Lung (tissue), 12 donors: ENCODE data around the gene KIRREL2. TPM values are rescaled to one million over a fixed set of nuclear protein-coding genes. Genes with fewer than 3 reads are reported as not detected.

Source experiments
- ATAC-seq: fragments of 200-7000 bp; cut with Tn5 transposase; one replicate; pipeline ENCODE4 v1.9.1; 2020; ENCODE audit warnings: moderate number of reproducible peaks; ENCODE audit not compliant: insufficient read depth, low FRiP score
- DNase-seq, 3 donors: peaks; one replicate each; pipeline ENCODE4 v3.0.0-alpha.2; 2013 to 2017
- H3K27ac ChIP-seq, 2 donors: one replicate each; pipeline ENCODE4 v1.5.1; 2013; ENCODE audit warnings: mild to moderate bottlenecking in 2 of 2, moderate library complexity in 2 of 2, control low read depth in 1 of 2, inconsistent platforms in 1 of 2, low read depth in 1 of 2, low read length in 1 of 2
- H3K27me3 ChIP-seq, 3 donors: one replicate each; pipeline ENCODE4 v1.5.1; 2013; ENCODE audit warnings: low read length in 2 of 3; ENCODE audit not compliant: control insufficient read depth in 3 of 3, insufficient read depth in 3 of 3
- H3K36me3 ChIP-seq, 4 donors: one replicate each; pipeline ENCODE4 v1.5.1; 2013; ENCODE audit warnings: low read length in 4 of 4, mild to moderate bottlenecking in 1 of 4, moderate library complexity in 1 of 4; ENCODE audit not compliant: control insufficient read depth in 4 of 4, insufficient read depth in 4 of 4
- H3K4me1 ChIP-seq, 5 donors: one replicate each; pipeline ENCODE4 v1.5.1; 2013; ENCODE audit warnings: low read length in 5 of 5, mild to moderate bottlenecking in 2 of 5, moderate library complexity in 1 of 5; ENCODE audit not compliant: control insufficient read depth in 5 of 5, insufficient read depth in 5 of 5
- H3K4me3 ChIP-seq: one replicate; pipeline ENCODE4 v1.5.1; 2013; ENCODE audit warnings: mild to moderate bottlenecking, control low read depth, moderate library complexity
- H3K9ac ChIP-seq, 2 donors: one replicate each; pipeline ENCODE4 v1.5.1; 2013; ENCODE audit warnings: low read length in 2 of 2, control low read depth in 1 of 2; ENCODE audit not compliant: insufficient read depth in 1 of 2
- H3K9me3 ChIP-seq, 4 donors: one replicate each; pipeline ENCODE4 v1.5.1; 2013; ENCODE audit warnings: low read length in 3 of 4, mild to moderate bottlenecking in 1 of 4, moderate library complexity in 1 of 4; ENCODE audit not compliant: control insufficient read depth in 4 of 4, insufficient read depth in 3 of 4
- CTCF ChIP-seq: IDR thresholded peaks from 2 replicates; pipeline ENCODE4 v1.5.1; 2012; ENCODE audit warnings: mild to moderate bottlenecking; ENCODE audit errors: control extremely low read depth, extremely low read depth
- WGBS, 2 donors: extraction: QIAGEN DNeasy Blood & Tissue Kit; methylation state at CpG; one replicate each; pipeline ENCODE4 v1.1.7; 2013; 5-methylcytosine and 5-hydroxymethylcytosine counted together
- polyA plus RNA-seq, 2 donors: library from polyadenylated mRNA; stranded (reverse); fragments of 200-250 nt; gene quantifications; one replicate each; pipeline ENCODE4 v1.2.1, GENCODE V29; 2013
- total RNA-seq, 2 donors: library from RNA; depleted of rRNA in 1 of 2; stranded (reverse); fragments of >200 nt in 1 of 2; gene quantifications; one replicate each; pipeline ENCODE4 v1.2.1, GENCODE V29; 2014 to 2021
- donor health status: control.
- donor health status: control.
- donor health status: Bipolar disorder and iron deficiency.
- donor health status: healthy.
- donor health status: DM: yes; HTN: yes; CAD: no.

The KIRREL2 gene
- total and polyA plus RNA-seq, 4 donors = 0.04 to 1.2 (median 0.10) TPM; not detected in 1

- H3K27ac ChIP-seq = no peak overlapping the region
- TF ChIP-seq CTCF = no peak
- peaks cover 10 to 23% (median 22%) of the 10 kb centered on the region in 3 donors for H3K27me3 ChIP-seq
- no peak overlapping the region for H3K9ac ChIP-seq
- peaks cover 0 to 4% (median 0%) of the 10 kb centered on the region in 4 donors for H3K9me3 ChIP-seq
- WGBS, 2 donors = 87% methylated on average over 5 of the region's 5 CpGs
- H3K36me3 ChIP-seq = no peaks in the 10 kb centered on the region
- peaks cover 0 to 3% (median 0%) of the 10 kb centered on the region in 5 donors for H3K4me1 ChIP-seq
- DNase-seq = no peak
- no peak for ATAC-seq
- no peak overlapping the region for H3K4me3 ChIP-seq
These were observed 6.3 kb downstream of the KIRREL2 start for GRCh38 chr19:35863018-35863417.

- peak; percentile 80 for ATAC-seq
These were observed 11.6 kb downstream of the KIRREL2 start, which contains the start of gene APLP1 for GRCh38 chr19:35868172-35868822. TSS of gene APLP1 (plus strand) at chr19:35868574. CDS start at chr19:35868637, 63 bp downstream.

GRCh38 chr19:35868823-35869326, 12.2 kb downstream of the KIRREL2 start:
- peak in 1 of 3 donors; percentile 4 for DNase-seq

More at GRCh38 chr19:35868172-35868822, 11.6 kb downstream of the KIRREL2 start, which contains the start of gene APLP1:
- H3K9me3 ChIP-seq = no peaks in the 10 kb centered on the region
- H3K27me3 ChIP-seq = no peaks in the 10 kb centered on the region
- H3K4me1 ChIP-seq = peaks cover 0 to 16% (median 0%) of the 10 kb centered on the region in 5 donors
- peak; percentile 60 to 73 (median 69) for DNase-seq
- no peak within 1 kb of the TSS for H3K9ac ChIP-seq
- no peak for TF ChIP-seq CTCF
- peak within 1 kb of the TSS; percentile 33 for H3K4me3 ChIP-seq
- H3K36me3 ChIP-seq = no peaks in the 10 kb centered on the region
- 2 to 4% methylated on average over 35 to 60 of the region's 60 CpGs for WGBS, 2 donors
- no peak within 1 kb of the TSS for H3K27ac ChIP-seq

More at GRCh38 chr19:35868823-35869326, 12.2 kb downstream of the KIRREL2 start:
- H3K27ac ChIP-seq = no peak overlapping the region
- H3K4me3 ChIP-seq = no peak overlapping the region
- no peaks in the 10 kb centered on the region for H3K36me3 ChIP-seq
- no peak overlapping the region for H3K9ac ChIP-seq
- H3K4me1 ChIP-seq = peaks cover 0 to 16% (median 0%) of the 10 kb centered on the region in 5 donors
- no peaks in the 10 kb centered on the region for H3K27me3 ChIP-seq
- 4% methylated on average over 10 to 15 of the region's 15 CpGs for WGBS, 2 donors
- no peaks in the 10 kb centered on the region for H3K9me3 ChIP-seq
- ATAC-seq = no peak
- no peak for TF ChIP-seq CTCF
